Liver (tissue), 9 donors: ENCODE measurements around the gene ALX4. TPM values are rescaled to one million over a fixed set of nuclear protein-coding genes. Genes with fewer than 3 reads are reported as not detected.

Experiments used
- DNase-seq: peaks from one replicate; pipeline ENCODE4 v3.0.0-alpha.2; 2017; ENCODE audit warnings: low spot score
- H3K27ac ChIP-seq, 2 donors: one replicate each; pipeline ENCODE4 v1.7.0; 2013; ENCODE audit warnings: inconsistent platforms in 2 of 2, low read length in 2 of 2, control low read depth in 1 of 2, low read depth in 1 of 2, mild to moderate bottlenecking in 1 of 2
- H3K27me3 ChIP-seq, 4 donors: one replicate each; pipeline versions ENCODE4 v1.6.1 to v1.7.0; 2013; ENCODE audit warnings: low read length in 3 of 4, inconsistent platforms in 1 of 4, mild to moderate bottlenecking in 1 of 4, moderate library complexity in 1 of 4; ENCODE audit not compliant: control insufficient read depth in 4 of 4, insufficient read depth in 4 of 4
- H3K36me3 ChIP-seq, 4 donors: one replicate each; pipeline versions ENCODE4 v1.6.1 to v1.7.0; 2013; ENCODE audit warnings: low read length in 3 of 4, mild to moderate bottlenecking in 3 of 4, low read depth in 1 of 4, moderate library complexity in 1 of 4; ENCODE audit not compliant: control insufficient read depth in 4 of 4, insufficient read depth in 3 of 4
- H3K4me1 ChIP-seq, 4 donors: one replicate each; pipeline versions ENCODE4 v1.6.1 to v1.7.0; 2013; ENCODE audit warnings: low read length in 3 of 4, mild to moderate bottlenecking in 3 of 4, moderate library complexity in 1 of 4; ENCODE audit not compliant: control insufficient read depth in 4 of 4, insufficient read depth in 4 of 4
- H3K4me3 ChIP-seq, 3 donors: one replicate each; pipeline versions ENCODE4 v1.6.1 to v1.7.0; 2013; ENCODE audit warnings: low read length in 3 of 3, control low read depth in 1 of 3, low read depth in 1 of 3, mild to moderate bottlenecking in 1 of 3
- H3K9ac ChIP-seq, 2 donors: one replicate each; pipeline ENCODE4 v1.7.0; 2013; ENCODE audit warnings: low read length in 2 of 2, mild to moderate bottlenecking in 2 of 2, moderate library complexity in 2 of 2, control low read depth in 1 of 2, low read depth in 1 of 2
- H3K9me3 ChIP-seq, 4 donors: one replicate each; pipeline versions ENCODE4 v1.6.1 to v1.7.0; 2013; ENCODE audit warnings: low read length in 3 of 4; ENCODE audit not compliant: control insufficient read depth in 4 of 4
- ATF3 ChIP-seq: IDR thresholded peaks from 2 replicates; pipeline ENCODE4 v1.6.1; 2016; ENCODE audit warnings: antibody characterized with exemption
- EGR1 ChIP-seq, 2 donors: IDR thresholded peaks; 2 replicates each; pipeline ENCODE4 v1.6.1; 2016 to 2018; ENCODE audit warnings: antibody characterized with exemption in 2 of 2, low read depth in 2 of 2
- FOXA1 ChIP-seq: IDR thresholded peaks from 2 replicates; pipeline ENCODE4 v1.6.1; 2016; ENCODE audit warnings: antibody characterized with exemption
- FOXA2 ChIP-seq: IDR thresholded peaks from 2 replicates; pipeline ENCODE4 v1.6.1; 2016; ENCODE audit warnings: antibody characterized with exemption
- GABPA ChIP-seq, 2 donors: IDR thresholded peaks in 1 of 2; conservative IDR thresholded peaks in 1 of 2; 2 replicates each; pipeline ENCODE4 v1.6.1; 2016; ENCODE audit warnings: antibody characterized with exemption in 2 of 2, mild to moderate bottlenecking in 1 of 2, moderate library complexity in 1 of 2
- HNF4G ChIP-seq: IDR thresholded peaks from 2 replicates; pipeline ENCODE4 v1.6.1; 2016; ENCODE audit warnings: antibody characterized with exemption
- JUND ChIP-seq, 2 donors: IDR thresholded peaks; 2 replicates each; pipeline ENCODE4 v1.6.1; 2016; ENCODE audit warnings: antibody characterized with exemption in 2 of 2
- MAX ChIP-seq: IDR thresholded peaks from 2 replicates; pipeline ENCODE4 v1.6.1; 2016; ENCODE audit warnings: antibody characterized with exemption
- NR2F2 ChIP-seq: IDR thresholded peaks from 2 replicates; pipeline ENCODE4 v1.6.1; 2016; ENCODE audit warnings: antibody characterized with exemption
- RAD21 ChIP-seq, 2 donors: IDR thresholded peaks; 2 replicates each; pipeline ENCODE4 v1.6.1; 2016; ENCODE audit warnings: antibody characterized with exemption in 2 of 2, mild to moderate bottlenecking in 2 of 2
- RXRA ChIP-seq, 2 donors: IDR thresholded peaks; 2 replicates each; pipeline ENCODE4 v1.6.1; 2017 to 2018; ENCODE audit warnings: antibody characterized with exemption in 2 of 2, mild to moderate bottlenecking in 1 of 2
- SP1 ChIP-seq: IDR thresholded peaks from 2 replicates; pipeline ENCODE4 v1.6.1; 2018; ENCODE audit warnings: antibody characterized with exemption, mild to moderate bottlenecking
- TAF1 ChIP-seq: conservative IDR thresholded peaks from 2 replicates; pipeline ENCODE4 v1.6.1; 2016; ENCODE audit warnings: antibody characterized with exemption, mild to moderate bottlenecking
- ZBTB33 ChIP-seq: IDR thresholded peaks from 2 replicates; pipeline ENCODE4 v1.6.1; 2016; ENCODE audit warnings: antibody characterized with exemption
- WGBS: extraction: QIAGEN DNeasy Blood & Tissue Kit; methylation state at CpG from one replicate; pipeline ENCODE4 v1.1.7; 2013; 5-methylcytosine and 5-hydroxymethylcytosine counted together
- polyA plus RNA-seq, 2 donors: library from polyadenylated mRNA; stranded (reverse) in 1 of 2; unstranded in 1 of 2; fragments of 200-250 nt in 1 of 2; fragments of >200 nt in 1 of 2; fragmentation: Nextera tagmentation in 1 of 2; extraction: Ambion mirVana in 1 of 2; gene quantifications; one replicate each; pipeline versions ENCODE4 v1.2.1 to v1.2.3, GENCODE V29; 2013 to 2015
- total RNA-seq, 2 donors: library from RNA; depleted of rRNA; stranded (reverse); fragments of >200 nt; gene quantifications; one replicate each; pipeline ENCODE4 v1.2.3, GENCODE V29; 2014
- TF ChIP-seq, protein P1 (sequence below): IDR thresholded peaks from 2 replicates; pipeline ENCODE4 v1.6.1; 2016; ENCODE audit warnings: antibody characterized with exemption, mild to moderate bottlenecking
- donor health status: healthy.
- donor health status: healthy.
- donor health status: healthy.
- donor health status: healthy.
- donor health status: healthy.

Gene ALX4
- total and polyA plus RNA-seq, 4 donors, result not detected

DNA sequence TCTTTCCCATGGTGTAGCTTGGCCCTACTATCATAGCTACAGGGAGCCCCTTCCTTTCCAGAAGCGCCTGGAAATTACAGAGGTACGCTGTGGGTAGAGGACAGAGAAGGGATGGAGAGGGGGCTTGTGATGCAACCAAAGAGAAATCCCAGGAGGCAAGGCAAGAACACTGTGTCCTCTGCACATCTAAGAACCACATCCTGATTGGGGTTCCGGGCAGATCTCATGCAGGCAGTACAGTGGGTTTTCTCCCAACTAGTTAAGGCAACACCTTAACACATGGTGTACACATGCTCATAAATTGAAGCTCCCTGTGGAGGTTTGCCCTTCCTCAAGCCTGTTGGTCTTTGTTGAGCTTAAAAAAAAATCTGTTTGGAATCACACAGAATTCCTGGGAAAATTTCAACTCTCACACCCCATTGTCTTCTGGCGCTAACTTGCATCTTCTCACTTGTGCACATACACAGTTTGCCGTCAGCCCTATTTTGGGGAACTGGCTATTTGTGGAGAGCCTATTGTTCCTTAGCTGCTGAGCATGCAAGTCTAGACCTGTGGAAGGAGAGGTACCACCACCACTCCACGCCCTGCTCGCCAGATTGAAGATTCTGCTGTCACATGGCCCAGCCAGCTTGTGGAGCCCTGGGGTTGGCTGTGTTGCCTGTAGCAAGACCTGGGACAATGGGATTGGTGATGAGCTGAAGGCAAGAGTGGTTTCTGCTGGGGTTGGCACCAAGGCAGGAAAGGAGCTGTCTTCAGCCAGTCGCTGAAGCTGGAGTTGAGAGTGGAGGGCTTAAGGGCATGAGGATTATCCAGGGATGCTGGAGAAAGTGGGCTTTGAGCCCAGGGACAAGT is 52.4 kb downstream of the ALX4 start:
- Histone ChIP-seq H3K36me3 (no peaks in the 10 kb centered on the region), H3K27ac (no peak overlapping the region), H3K4me3 (no peak overlapping the region), H3K9ac (no peak overlapping the region), H3K4me1 (peaks cover 0 to 2% (median 0%) of the 10 kb centered on the region in 4 donors), H3K9me3 (peaks cover 0 to 9% (median 3%) of the 10 kb centered on the region in 4 donors), H3K27me3 (no peaks in the 10 kb centered on the region)
- 95% methylated on average over 8 of the region's 8 CpGs for WGBS
- DNase-seq, result no peak
- TF ChIP-seq ATF3, result no peak

GRCh38 chr11:44256673-44257291 is 53.2 kb downstream of the ALX4 start:
- DNase-seq, result no peak
- Histone ChIP-seq H3K4me1 (peaks cover 0 to 2% (median 0%) of the 10 kb centered on the region in 4 donors), H3K27ac (no peak overlapping the region), H3K4me3 (no peak overlapping the region), H3K27me3 (no peaks in the 10 kb centered on the region), H3K9me3 (peaks cover 0 to 14% (median 4%) of the 10 kb centered on the region in 4 donors), H3K9ac (no peak overlapping the region), H3K36me3 (no peaks in the 10 kb centered on the region)
- 56% methylated on average over 4 of the region's 4 CpGs for WGBS
- TF ChIP-seq, protein P1, sequence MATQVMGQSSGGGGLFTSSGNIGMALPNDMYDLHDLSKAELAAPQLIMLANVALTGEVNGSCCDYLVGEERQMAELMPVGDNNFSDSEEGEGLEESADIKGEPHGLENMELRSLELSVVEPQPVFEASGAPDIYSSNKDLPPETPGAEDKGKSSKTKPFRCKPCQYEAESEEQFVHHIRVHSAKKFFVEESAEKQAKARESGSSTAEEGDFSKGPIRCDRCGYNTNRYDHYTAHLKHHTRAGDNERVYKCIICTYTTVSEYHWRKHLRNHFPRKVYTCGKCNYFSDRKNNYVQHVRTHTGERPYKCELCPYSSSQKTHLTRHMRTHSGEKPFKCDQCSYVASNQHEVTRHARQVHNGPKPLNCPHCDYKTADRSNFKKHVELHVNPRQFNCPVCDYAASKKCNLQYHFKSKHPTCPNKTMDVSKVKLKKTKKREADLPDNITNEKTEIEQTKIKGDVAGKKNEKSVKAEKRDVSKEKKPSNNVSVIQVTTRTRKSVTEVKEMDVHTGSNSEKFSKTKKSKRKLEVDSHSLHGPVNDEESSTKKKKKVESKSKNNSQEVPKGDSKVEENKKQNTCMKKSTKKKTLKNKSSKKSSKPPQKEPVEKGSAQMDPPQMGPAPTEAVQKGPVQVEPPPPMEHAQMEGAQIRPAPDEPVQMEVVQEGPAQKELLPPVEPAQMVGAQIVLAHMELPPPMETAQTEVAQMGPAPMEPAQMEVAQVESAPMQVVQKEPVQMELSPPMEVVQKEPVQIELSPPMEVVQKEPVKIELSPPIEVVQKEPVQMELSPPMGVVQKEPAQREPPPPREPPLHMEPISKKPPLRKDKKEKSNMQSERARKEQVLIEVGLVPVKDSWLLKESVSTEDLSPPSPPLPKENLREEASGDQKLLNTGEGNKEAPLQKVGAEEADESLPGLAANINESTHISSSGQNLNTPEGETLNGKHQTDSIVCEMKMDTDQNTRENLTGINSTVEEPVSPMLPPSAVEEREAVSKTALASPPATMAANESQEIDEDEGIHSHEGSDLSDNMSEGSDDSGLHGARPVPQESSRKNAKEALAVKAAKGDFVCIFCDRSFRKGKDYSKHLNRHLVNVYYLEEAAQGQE, result no peak
- TF ChIP-seq HNF4G, result no peak

DNA sequence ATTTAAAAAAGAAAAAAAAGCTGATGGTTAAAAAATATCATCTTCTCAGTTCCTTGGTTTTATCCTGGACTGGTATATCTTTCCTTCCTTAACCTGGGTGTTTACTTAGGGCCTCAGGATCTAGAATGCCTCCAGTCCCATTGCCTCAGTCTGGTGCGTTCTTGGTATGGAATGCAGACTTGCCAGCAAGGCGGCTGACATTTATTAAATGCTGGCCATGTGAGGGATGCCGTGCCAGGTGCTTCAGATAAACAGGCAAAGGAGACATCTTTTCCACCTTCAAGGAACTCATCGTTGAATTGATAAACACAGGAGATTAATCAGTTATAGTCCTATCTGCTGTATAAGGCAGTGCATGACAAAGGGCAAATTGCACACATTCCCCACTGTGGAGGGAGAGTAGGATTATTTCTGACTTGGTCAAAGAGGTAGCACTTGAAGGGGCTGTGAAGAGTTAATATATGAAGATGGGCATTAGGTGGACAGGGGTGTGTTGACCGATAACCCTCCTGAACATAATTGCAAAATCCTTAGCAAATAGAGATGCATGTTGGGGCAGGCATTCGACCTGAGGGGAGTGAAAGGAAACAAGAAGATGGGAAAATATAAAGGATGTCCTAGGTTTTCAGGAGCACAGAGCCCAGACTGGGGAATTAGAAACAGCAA is 54.4 kb downstream of the ALX4 start:
- Histone ChIP-seq H3K36me3 (no peaks in the 10 kb centered on the region), H3K27ac (no peak overlapping the region), H3K9ac (no peak overlapping the region), H3K4me1 (peaks cover 0 to 2% (median 0%) of the 10 kb centered on the region in 4 donors), H3K9me3 (peaks cover 0 to 14% (median 4%) of the 10 kb centered on the region in 4 donors), H3K4me3 (no peak overlapping the region), H3K27me3 (no peaks in the 10 kb centered on the region)
- TF ChIP-seq ATF3 (no peak), FOXA1 (no peak), FOXA2 (no peak), TAF1 (no peak), MAX (no peak), JUND (IDR thresholded peaks at IDR 0.05) (no peak), GABPA (IDR thresholded peaks at IDR 0.05 in 1 of 2, conservative IDR thresholded peaks at IDR 0.05 in 1 of 2) (no peak), RAD21 (IDR thresholded peaks at IDR 0.05) (no peak), ZBTB33 (no peak), SP1 (no peak), RXRA (IDR thresholded peaks at IDR 0.05) (no peak), EGR1 (IDR thresholded peaks at IDR 0.05; ENCODE audit: low read depth in 2 of 2) (no peak), HNF4G (no peak), NR2F2 (no peak)
- TF ChIP-seq, protein P1, result no peak
- no peak for DNase-seq
- 52% methylated on average over 6 of the region's 6 CpGs for WGBS
